IPS-20b (cell line): ENCODE results near the gene CDH19.

Experiments
- H3K27ac ChIP-seq: one replicate; pipeline ENCODE4 v1.5.1; 2013; ENCODE audit warnings: low read length
- H3K27me3 ChIP-seq: 2 replicates; pipeline ENCODE4 v1.6.1; 2013; ENCODE audit warnings: mild to moderate bottlenecking, low read length, inconsistent platforms; ENCODE audit not compliant: insufficient read depth
- H3K36me3 ChIP-seq: 2 replicates; pipeline ENCODE4 v1.6.1; 2013; ENCODE audit warnings: low read depth, mild to moderate bottlenecking, inconsistent platforms, low read length, moderate library complexity; ENCODE audit not compliant: insufficient read depth
- H3K4me1 ChIP-seq: 2 replicates; pipeline ENCODE4 v1.6.1; 2013; ENCODE audit warnings: mild to moderate bottlenecking, control low read depth, inconsistent platforms, low read length, moderate library complexity; ENCODE audit not compliant: insufficient read depth
- H3K4me3 ChIP-seq: 2 replicates; pipeline ENCODE4 v1.5.1; 2013; ENCODE audit warnings: mild to moderate bottlenecking, low read length, inconsistent platforms
- H3K9ac ChIP-seq: 2 replicates; pipeline ENCODE4 v1.6.1; 2013; ENCODE audit warnings: low read depth, mild to moderate bottlenecking, inconsistent platforms, low read length, moderate library complexity
- H3K9me3 ChIP-seq: 2 replicates; pipeline ENCODE4 v1.6.1; 2013; ENCODE audit warnings: mild to moderate bottlenecking, low read depth, low read length, inconsistent platforms; ENCODE audit not compliant: insufficient read depth

Gene CDH19

DNA sequence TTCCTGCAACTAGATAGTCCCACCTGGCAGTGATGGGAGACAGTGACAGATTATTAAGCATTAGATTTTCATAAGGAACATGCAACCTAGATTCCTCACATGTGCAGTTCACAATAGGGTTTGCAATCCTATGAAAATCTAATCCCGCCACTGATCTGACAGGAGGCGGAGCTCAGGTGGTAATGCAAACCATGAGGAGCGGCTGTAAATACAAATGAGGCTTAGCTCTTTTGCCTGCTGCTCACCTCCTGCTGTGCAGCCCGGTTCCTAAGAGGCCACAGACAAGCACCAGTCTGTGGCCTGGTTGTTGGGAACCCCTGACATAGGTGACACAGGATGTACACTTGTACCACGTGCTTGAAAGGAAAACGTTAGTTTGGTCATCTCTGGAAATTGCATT lies 41.6 kb downstream of the CDH19 start:
- H3K27ac ChIP-seq: no peak overlapping the region
- H3K36me3 ChIP-seq: no peaks in the 10 kb centered on the region
- H3K9ac ChIP-seq: no peak overlapping the region
- no peaks in the 10 kb centered on the region for H3K27me3 ChIP-seq
- H3K9me3 ChIP-seq: no peaks in the 10 kb centered on the region
- no peaks in the 10 kb centered on the region for H3K4me1 ChIP-seq
- no peak overlapping the region for H3K4me3 ChIP-seq

DNA sequence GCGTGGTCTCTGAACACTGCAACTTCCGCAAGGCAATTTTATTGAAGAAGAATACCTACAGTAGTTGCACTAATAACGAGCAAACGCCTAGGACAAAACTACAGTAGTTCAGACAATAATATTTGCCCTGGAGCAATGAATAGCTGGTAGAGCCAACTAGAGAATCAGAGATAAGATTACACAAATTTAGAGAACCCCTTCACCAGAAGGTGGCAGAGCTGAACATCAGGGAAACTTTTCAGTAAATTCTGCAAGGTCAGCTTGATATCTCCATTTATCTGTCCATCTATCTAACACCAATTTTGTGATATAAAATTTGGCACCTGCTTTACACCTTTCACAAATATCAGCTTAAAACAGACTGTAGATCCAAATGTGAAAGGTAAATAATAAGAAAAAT lies 43.8 kb downstream of the CDH19 start:
- H3K9ac ChIP-seq: no peak overlapping the region
- no peak overlapping the region for H3K27ac ChIP-seq
- no peaks in the 10 kb centered on the region for H3K9me3 ChIP-seq
- no peaks in the 10 kb centered on the region for H3K4me1 ChIP-seq
- no peak overlapping the region for H3K4me3 ChIP-seq
- H3K27me3 ChIP-seq: no peaks in the 10 kb centered on the region
- no peaks in the 10 kb centered on the region for H3K36me3 ChIP-seq

DNA sequence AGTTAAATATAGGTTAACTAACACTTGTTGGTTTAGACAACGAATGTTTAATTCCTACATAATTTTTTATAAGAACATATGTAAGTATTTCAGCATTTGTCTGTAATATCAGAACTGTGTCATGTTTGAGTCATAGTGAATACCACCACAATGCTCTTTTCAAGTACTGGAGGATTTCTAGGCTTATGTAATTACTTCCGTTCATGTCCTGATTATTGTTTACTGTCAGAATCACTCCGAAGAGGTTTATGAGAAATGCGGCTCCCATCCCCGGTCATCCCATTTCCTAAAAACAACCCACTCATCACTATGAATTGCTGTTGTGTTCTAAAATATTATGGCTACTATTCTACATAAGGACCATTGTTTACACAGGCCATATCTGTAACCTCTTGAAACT lies 45.1 kb downstream of the CDH19 start:
- Histone ChIP-seq H3K9ac (no peak overlapping the region), H3K4me1 (no peaks in the 10 kb centered on the region), H3K27me3 (no peaks in the 10 kb centered on the region), H3K36me3 (no peaks in the 10 kb centered on the region), H3K9me3 (no peaks in the 10 kb centered on the region), H3K4me3 (no peak overlapping the region), H3K27ac (no peak overlapping the region)

DNA sequence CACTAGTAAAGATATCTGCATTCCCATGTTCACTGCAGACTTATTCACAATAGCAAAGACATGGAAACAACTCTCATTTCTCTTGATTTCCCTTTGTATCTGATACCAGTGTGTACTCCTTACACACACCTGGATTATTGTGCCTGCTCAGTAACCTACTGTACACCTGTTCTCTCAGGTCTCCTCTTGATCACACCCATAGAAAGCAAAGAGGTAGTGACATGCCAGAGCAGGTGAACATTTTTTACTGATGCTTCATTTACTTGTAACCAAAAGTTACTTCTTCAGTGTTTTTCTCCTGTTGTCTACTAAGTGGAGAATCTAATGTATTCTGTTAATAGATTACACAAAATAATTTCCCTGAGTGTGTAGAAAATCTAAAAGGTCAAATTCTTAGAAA lies 46.8 kb downstream of the CDH19 start:
- Histone ChIP-seq H3K9me3 (no peaks in the 10 kb centered on the region), H3K9ac (no peak overlapping the region), H3K4me1 (no peaks in the 10 kb centered on the region), H3K36me3 (no peaks in the 10 kb centered on the region), H3K27me3 (no peaks in the 10 kb centered on the region), H3K4me3 (no peak overlapping the region), H3K27ac (no peak overlapping the region)

DNA sequence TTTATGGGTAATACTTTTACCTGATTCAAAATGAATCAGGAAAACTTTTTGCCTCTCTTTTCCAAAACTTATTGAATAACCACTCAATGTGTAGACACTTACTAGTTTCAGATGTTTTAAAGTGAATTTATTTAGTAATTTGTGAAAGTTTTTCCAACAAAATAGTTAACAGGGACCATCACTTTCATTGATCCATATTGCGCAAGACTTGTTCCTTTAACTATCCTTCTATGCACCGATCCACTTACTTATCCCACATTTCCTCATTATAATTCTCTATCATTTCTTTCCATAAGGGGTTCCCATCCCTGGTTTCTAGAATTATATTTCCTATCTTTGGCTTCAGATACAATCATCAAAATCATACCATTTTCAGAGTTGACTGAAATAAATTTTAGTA lies 48.3 kb downstream of the CDH19 start:
- no peak overlapping the region for H3K4me3 ChIP-seq
- no peak overlapping the region for H3K27ac ChIP-seq
- H3K27me3 ChIP-seq: no peaks in the 10 kb centered on the region
- no peaks in the 10 kb centered on the region for H3K9me3 ChIP-seq
- H3K9ac ChIP-seq: no peak overlapping the region
- no peaks in the 10 kb centered on the region for H3K36me3 ChIP-seq
- no peaks in the 10 kb centered on the region for H3K4me1 ChIP-seq

DNA sequence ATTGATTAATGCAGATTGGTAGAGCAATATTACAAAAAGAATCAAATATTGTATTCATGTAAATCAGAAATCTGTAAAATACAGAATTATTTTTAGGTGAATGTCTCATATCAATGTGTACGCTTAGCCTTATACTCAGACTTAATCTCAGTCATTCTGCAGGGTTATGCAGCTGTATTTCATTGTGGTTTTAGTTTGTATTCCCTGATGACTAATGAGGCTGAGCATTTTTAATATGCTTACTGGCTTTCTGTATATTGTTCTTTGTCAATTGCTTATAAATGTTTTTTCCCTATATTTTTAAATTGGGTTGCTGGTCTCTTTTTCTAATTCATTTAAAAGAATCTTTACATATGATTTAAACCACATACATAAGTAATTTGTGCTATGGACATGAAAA lies 50.1 kb downstream of the CDH19 start:
- no peaks in the 10 kb centered on the region for H3K9me3 ChIP-seq
- no peaks in the 10 kb centered on the region for H3K4me1 ChIP-seq
- H3K27me3 ChIP-seq: no peaks in the 10 kb centered on the region
- H3K9ac ChIP-seq: no peak overlapping the region
- no peak overlapping the region for H3K27ac ChIP-seq
- H3K4me3 ChIP-seq: no peak overlapping the region
- H3K36me3 ChIP-seq: no peaks in the 10 kb centered on the region

DNA sequence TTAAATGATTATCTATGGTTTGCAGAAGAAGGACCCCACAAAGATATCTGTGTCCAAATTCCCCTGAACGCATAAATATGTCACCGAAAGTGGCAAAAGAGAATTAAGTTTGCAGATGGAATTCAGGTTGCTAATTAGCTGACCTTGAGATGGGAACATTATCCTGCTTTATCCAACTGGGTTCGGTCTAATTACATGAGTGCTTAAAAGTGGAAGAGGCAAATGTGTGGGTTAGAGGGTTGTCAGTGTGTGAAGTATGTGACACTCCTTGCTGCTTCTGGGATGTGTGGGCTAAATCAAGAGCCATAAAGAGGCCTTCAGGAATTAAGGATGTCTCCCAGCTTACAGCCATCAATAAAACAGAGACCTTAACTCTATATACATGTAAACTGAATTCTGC lies 53.5 kb downstream of the CDH19 start:
- no peaks in the 10 kb centered on the region for H3K9me3 ChIP-seq

DNA sequence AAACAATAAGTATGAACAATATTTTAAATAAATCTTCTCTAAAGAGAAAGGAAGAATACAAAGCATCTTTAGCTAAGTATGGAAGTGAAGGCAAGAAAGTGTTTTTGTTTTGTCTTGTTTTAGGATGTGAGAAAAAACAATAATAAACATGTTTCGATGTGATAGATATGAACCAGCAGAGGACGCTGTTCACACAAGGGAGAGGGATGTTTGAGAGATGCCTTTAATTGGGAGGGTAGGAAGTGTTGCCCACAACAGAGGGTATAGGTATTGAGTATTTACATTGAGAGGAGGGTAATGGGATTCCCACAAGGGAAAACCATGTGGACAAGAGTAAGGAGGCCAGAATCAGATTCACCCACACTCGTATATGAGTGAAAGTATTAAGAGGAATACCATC lies 55.1 kb downstream of the CDH19 start:
- no peaks in the 10 kb centered on the region for H3K27me3 ChIP-seq
- no peaks in the 10 kb centered on the region for H3K9me3 ChIP-seq
- H3K4me1 ChIP-seq: no peaks in the 10 kb centered on the region
- H3K9ac ChIP-seq: no peak overlapping the region
- H3K4me3 ChIP-seq: no peak overlapping the region
- no peaks in the 10 kb centered on the region for H3K36me3 ChIP-seq
- H3K27ac ChIP-seq: no peak overlapping the region

More for the DNA sequence above, 53.5 kb downstream of the CDH19 start:
- Histone ChIP-seq H3K4me3 (no peak overlapping the region), H3K36me3 (no peaks in the 10 kb centered on the region), H3K9ac (no peak overlapping the region), H3K27me3 (no peaks in the 10 kb centered on the region), H3K4me1 (no peaks in the 10 kb centered on the region), H3K27ac (no peak overlapping the region)

DNA sequence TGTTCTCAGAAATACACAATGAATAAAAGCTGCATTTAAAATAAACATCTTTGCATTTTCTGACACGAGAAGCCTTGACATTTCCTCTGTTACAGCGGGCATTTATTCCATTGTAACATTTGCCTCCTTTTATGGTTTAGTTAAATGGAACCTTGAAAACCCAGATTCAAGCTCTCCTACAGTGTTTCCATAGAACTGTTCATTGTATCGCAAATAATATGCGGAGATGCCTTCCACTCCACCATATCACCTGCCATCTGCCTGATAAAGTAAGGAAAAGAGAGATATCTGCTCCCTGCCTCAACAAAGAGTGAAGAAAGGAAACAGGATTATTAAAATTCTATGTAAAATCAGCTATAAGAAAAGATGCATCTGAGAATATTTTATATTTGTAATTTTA lies 69.8 kb downstream of the CDH19 start:
- Histone ChIP-seq H3K27ac (no peak overlapping the region), H3K27me3 (no peaks in the 10 kb centered on the region), H3K9ac (no peak overlapping the region), H3K36me3 (no peaks in the 10 kb centered on the region), H3K4me1 (peaks cover 9% of the 10 kb centered on the region; the same call in 1 of the 2 replicates), H3K4me3 (no peak overlapping the region), H3K9me3 (no peaks in the 10 kb centered on the region)

DNA sequence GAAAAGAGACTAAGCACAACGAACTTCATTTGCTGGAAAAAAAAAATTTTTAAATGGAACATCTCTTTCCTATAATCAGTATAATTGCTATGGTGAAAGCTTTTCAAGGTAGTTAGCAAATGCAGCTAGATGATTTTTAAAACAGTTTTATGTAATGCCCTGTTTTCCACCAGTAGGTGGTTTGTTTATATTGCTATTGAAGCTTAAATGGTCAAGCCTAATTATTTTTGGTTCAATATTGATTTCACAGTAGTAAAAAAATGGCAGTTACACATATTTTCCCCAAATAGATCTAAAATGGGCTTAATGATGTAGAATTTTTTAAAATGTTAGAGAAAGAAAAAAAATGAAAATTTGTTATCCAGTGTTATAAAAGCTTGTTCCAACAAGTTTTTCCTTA lies 70.2 kb downstream of the CDH19 start:
- Histone ChIP-seq H3K36me3 (no peaks in the 10 kb centered on the region), H3K4me3 (no peak overlapping the region)

DNA sequence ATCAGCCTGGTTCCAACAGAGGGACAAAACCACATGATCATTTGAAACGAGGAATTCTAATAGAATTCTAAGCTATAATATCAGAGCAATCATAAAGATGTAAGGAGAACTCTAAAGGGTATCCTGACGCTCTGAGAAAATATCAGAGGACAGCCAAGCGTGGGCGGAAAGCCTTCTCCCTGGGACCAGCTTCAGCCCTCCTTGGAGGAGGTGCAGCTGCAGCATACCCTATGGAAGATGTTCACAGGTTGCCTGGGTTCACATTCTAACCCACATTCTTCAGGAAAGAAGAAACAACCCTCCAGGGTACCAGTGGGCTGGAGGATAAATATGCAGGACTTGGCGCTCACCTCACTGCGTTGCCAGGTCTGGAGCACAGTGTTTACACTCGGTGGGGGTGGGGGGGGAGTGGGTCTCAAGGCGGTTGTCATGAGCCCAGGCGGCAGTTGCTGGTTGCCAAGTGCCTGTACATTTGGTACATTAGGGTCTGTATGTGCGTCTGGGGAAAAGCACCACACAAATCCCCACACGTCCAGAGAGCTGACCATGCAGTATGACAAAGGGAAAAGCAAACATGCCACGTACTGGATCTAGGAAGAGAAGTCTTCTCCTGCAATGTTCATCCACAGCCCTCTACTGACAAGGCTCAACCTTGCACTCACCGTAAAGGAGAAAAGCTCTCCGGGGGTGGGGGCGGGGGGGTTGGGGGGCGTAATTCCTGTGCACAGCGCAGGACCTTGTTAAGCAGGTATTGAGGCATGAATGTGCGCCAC lies 80.5 kb downstream of the CDH19 start:
- no peaks in the 10 kb centered on the region for H3K36me3 ChIP-seq
- H3K9ac ChIP-seq: no peak overlapping the region
- H3K4me1 ChIP-seq: no peaks in the 10 kb centered on the region
- no peaks in the 10 kb centered on the region for H3K9me3 ChIP-seq
- no peaks in the 10 kb centered on the region for H3K27me3 ChIP-seq
- H3K27ac ChIP-seq: no peak overlapping the region
- H3K4me3 ChIP-seq: no peak overlapping the region

More for the DNA sequence above, 70.2 kb downstream of the CDH19 start:
- Histone ChIP-seq H3K9me3 (no peaks in the 10 kb centered on the region), H3K4me1 (peaks cover 9% of the 10 kb centered on the region; the same call in 1 of the 2 replicates), H3K27ac (no peak overlapping the region), H3K27me3 (no peaks in the 10 kb centered on the region), H3K9ac (no peak overlapping the region)

DNA sequence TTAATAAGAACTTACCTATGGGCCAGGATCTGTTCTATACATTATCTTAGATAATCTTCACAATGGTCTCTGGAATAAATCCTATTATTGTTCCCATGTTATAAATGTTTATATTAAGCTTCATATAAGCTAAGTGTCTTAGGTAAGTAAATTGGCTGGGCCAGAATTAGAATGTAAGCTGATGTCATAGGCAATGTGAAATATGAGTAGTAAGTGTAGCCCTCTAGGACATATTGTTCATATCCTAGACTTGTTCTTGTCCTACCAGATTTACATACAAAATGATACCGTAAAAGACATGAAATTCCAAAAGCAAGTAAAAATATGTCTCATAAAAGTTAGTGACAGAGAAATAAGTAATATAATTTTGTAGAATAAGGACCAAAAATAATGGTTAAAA lies 89.9 kb downstream of the CDH19 start:
- no peaks in the 10 kb centered on the region for H3K9me3 ChIP-seq
- no peak overlapping the region for H3K9ac ChIP-seq
- no peak overlapping the region for H3K4me3 ChIP-seq
- no peaks in the 10 kb centered on the region for H3K27me3 ChIP-seq
- H3K36me3 ChIP-seq: no peaks in the 10 kb centered on the region
- no peak overlapping the region for H3K27ac ChIP-seq
- H3K4me1 ChIP-seq: peaks cover 4% of the 10 kb centered on the region
